ENCODE results near the gene CRPPA.
"Not testable (repeated sequence)": the region's sequence is repeated elsewhere in the genome, so short reads cannot be mapped to it uniquely, and the experiment has no call there.

CRPPA gene

DNA sequence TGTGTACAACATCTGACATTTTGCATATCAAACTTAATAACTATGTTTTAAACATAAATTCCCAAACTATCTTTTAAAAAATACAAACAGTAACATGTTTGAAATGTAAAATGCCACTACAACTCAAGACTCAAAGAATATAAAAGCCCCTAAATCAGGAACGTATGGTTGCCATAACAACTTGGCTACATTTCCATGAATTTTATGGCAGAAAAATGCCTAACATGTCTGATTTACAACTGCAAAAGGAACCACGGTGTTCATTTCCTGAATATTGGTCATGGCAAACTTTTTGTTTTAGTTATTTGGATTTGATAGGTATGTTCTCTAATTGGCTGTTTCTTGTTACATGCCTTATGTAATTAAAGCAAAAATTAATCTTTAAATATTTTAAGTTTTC lies 42.2 kb upstream of the CRPPA start:
- Histone ChIP-seq H3K4me2 (ENCODE audit: insufficient read depth, low read length) (no peak overlapping the region), H3K9ac (ENCODE audit: low read depth, low read length) (no peak overlapping the region), H3K9me3 (ENCODE audit: insufficient read depth, low read length, severe bottlenecking) (no peaks in the 10 kb centered on the region), H3K4me3 (ENCODE audit: low read depth in 1 of 2, low read length in 2 of 2) (no peak overlapping the region), H3K79me2 (ENCODE audit: insufficient read depth, low read length) (no peaks in the 10 kb centered on the region), H3K36me3 (ENCODE audit: insufficient read depth, low read length) (no peaks in the 10 kb centered on the region), H3K4me1 (ENCODE audit: insufficient read depth, low read length) (no peaks in the 10 kb centered on the region), H3K27ac (ENCODE audit: low read length) (no peak overlapping the region), H4K20me1 (ENCODE audit: insufficient read depth, low read length) (no peaks in the 10 kb centered on the region; the same call in 1 of the 2 replicates), H2AFZ (ENCODE audit: low read depth, low read length) (no peak overlapping the region), H3K27me3 (ENCODE audit: insufficient read depth, low read length, poor library complexity) (no peaks in the 10 kb centered on the region)
- no peak for TF ChIP-seq EZH2 (IDR thresholded peaks at IDR 0.05; ENCODE audit: borderline replicate concordance, low read depth, low read length, severe bottlenecking)
- TF ChIP-seq, protein P1, sequence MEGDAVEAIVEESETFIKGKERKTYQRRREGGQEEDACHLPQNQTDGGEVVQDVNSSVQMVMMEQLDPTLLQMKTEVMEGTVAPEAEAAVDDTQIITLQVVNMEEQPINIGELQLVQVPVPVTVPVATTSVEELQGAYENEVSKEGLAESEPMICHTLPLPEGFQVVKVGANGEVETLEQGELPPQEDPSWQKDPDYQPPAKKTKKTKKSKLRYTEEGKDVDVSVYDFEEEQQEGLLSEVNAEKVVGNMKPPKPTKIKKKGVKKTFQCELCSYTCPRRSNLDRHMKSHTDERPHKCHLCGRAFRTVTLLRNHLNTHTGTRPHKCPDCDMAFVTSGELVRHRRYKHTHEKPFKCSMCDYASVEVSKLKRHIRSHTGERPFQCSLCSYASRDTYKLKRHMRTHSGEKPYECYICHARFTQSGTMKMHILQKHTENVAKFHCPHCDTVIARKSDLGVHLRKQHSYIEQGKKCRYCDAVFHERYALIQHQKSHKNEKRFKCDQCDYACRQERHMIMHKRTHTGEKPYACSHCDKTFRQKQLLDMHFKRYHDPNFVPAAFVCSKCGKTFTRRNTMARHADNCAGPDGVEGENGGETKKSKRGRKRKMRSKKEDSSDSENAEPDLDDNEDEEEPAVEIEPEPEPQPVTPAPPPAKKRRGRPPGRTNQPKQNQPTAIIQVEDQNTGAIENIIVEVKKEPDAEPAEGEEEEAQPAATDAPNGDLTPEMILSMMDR (IDR thresholded peaks at IDR 0.05; ENCODE audit: borderline replicate concordance, extremely low read depth, low read length, poor library complexity, severe bottlenecking) = no peak
- no peak for DNase-seq
- no peak for ATAC-seq (ENCODE audit: insufficient read depth, low read depth)

DNA sequence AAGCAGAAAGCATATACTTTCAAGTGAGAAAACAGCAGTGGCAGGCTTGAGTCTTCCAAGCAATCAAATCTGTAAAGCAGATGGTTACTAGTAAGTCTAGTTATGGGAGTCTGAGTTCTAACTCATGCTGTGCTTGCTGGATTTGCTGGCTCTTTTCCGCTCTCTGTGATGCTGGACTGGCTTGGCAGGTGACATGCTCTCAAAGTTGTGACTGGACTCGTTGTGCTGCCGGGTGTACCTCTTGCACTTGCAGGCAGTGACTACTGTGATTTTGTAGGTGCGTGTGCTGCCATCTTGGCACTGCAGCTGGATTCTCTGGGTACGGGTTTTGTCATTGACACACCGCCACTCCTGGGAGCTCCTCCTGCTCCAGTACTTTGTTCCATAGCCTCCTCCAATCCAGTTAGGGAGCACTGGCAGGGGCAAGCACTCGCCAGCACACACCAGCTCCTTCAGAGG lies 41.1 kb upstream of the CRPPA start:
- ATAC-seq (ENCODE audit: insufficient read depth, low read depth) = no peak
- Histone ChIP-seq H3K4me1 (ENCODE audit: insufficient read depth, low read length) (no peaks in the 10 kb centered on the region), H3K9me3 (ENCODE audit: insufficient read depth, low read length, severe bottlenecking) (no peaks in the 10 kb centered on the region), H4K20me1 (ENCODE audit: insufficient read depth, low read length) (no peaks in the 10 kb centered on the region; the same call in 1 of the 2 replicates), H3K36me3 (ENCODE audit: insufficient read depth, low read length) (no peaks in the 10 kb centered on the region), H3K27ac (ENCODE audit: low read length) (no peak overlapping the region), H3K79me2 (ENCODE audit: insufficient read depth, low read length) (no peaks in the 10 kb centered on the region), H3K9ac (ENCODE audit: low read depth, low read length) (no peak overlapping the region), H3K4me2 (ENCODE audit: insufficient read depth, low read length) (no peak overlapping the region), H3K27me3 (ENCODE audit: insufficient read depth, low read length, poor library complexity) (no peaks in the 10 kb centered on the region), H2AFZ (ENCODE audit: low read depth, low read length) (no peak overlapping the region), H3K4me3 (ENCODE audit: low read depth in 1 of 2, low read length in 2 of 2) (no peak overlapping the region)
- TF ChIP-seq EZH2 (IDR thresholded peaks at IDR 0.05; ENCODE audit: borderline replicate concordance, low read depth, low read length, severe bottlenecking) = no peak
- TF ChIP-seq, protein P1 (IDR thresholded peaks at IDR 0.05; ENCODE audit: borderline replicate concordance, extremely low read depth, low read length, poor library complexity, severe bottlenecking) = no peak
- no peak for DNase-seq

DNA sequence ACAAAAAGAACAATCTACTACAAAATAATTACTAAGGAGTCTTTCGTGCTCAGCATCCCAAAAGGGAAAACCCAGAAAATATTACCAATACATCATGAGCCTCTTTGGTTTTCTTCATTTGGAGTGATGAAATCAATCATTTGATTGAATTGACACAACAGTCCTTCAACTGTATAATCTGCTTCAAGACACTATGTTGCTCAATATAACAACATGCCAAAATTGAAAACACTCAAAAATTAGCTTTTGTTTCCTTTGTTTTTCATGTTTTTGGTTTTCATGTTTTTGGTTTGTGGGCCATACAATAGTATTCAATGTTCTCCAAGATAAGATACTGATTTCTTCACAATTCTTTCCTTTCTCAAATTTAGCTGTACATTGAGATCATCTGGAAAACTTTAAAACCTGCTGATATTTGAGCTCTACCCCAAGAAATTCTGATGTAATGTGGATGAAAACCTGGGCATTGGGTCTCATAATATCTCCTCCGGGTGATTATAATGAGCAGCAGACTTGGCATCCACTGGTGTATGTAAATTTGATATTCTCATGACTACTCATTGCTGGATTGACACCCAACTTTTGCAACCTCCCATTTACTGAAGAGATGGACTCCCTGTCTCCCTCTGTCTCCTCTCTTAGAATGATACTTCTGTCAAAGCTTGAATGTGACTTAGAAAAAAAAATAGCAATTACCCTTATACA lies 39.6 kb upstream of the CRPPA start:
- TF ChIP-seq, protein P1 (IDR thresholded peaks at IDR 0.05; ENCODE audit: borderline replicate concordance, extremely low read depth, low read length, poor library complexity, severe bottlenecking) = no peak
- no peak for TF ChIP-seq EZH2 (IDR thresholded peaks at IDR 0.05; ENCODE audit: borderline replicate concordance, low read depth, low read length, severe bottlenecking)
- H3K27ac ChIP-seq (ENCODE audit: low read length) = no peak overlapping the region
- no peaks in the 10 kb centered on the region for H3K36me3 ChIP-seq (ENCODE audit: insufficient read depth, low read length)
- H3K79me2 ChIP-seq (ENCODE audit: insufficient read depth, low read length) = no peaks in the 10 kb centered on the region
- H3K4me1 ChIP-seq (ENCODE audit: insufficient read depth, low read length) = no peaks in the 10 kb centered on the region
- H3K4me2 ChIP-seq (ENCODE audit: insufficient read depth, low read length) = no peak overlapping the region
- H3K27me3 ChIP-seq (ENCODE audit: insufficient read depth, low read length, poor library complexity) = no peaks in the 10 kb centered on the region
- no peak overlapping the region for H3K9ac ChIP-seq (ENCODE audit: low read depth, low read length)
- DNase-seq = no peak
- ATAC-seq (ENCODE audit: insufficient read depth, low read depth) = no peak
- H2AFZ ChIP-seq (ENCODE audit: low read depth, low read length) = no peak overlapping the region
- no peak overlapping the region for H3K4me3 ChIP-seq (ENCODE audit: low read depth in 1 of 2, low read length in 2 of 2)
- H4K20me1 ChIP-seq (ENCODE audit: insufficient read depth, low read length) = no peaks in the 10 kb centered on the region; the same call in 1 of the 2 replicates
- no peaks in the 10 kb centered on the region for H3K9me3 ChIP-seq (ENCODE audit: insufficient read depth, low read length, severe bottlenecking)

DNA sequence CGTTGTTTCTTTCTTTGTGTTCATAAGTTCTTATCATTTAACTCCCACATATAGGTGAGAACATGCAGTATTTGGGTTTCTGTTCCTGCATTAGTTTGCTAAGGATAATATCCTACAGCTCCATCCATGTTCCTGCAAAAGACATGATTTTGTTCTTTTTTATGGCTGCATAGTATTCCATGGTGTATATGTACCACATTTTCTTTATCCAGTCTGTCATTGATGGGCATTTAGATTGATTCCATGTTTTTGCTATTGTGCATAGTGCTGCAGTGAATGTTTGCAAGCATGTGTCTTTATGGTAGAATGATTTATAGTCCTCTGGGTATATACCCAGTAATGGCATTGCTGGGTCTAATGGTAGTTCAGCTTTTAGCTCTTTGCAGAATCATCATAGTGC lies 35.0 kb upstream of the CRPPA start:
- not testable (repeated sequence) for H3K27me3 ChIP-seq (ENCODE audit: insufficient read depth, low read length, poor library complexity); H4K20me1 ChIP-seq (ENCODE audit: insufficient read depth, low read length); H3K9ac ChIP-seq (ENCODE audit: low read depth, low read length); H3K4me3 ChIP-seq (ENCODE audit: low read depth in 1 of 2, low read length in 2 of 2); H3K4me2 ChIP-seq (ENCODE audit: insufficient read depth, low read length); H2AFZ ChIP-seq (ENCODE audit: low read depth, low read length); H3K79me2 ChIP-seq (ENCODE audit: insufficient read depth, low read length); H3K27ac ChIP-seq (ENCODE audit: low read length); H3K9me3 ChIP-seq (ENCODE audit: insufficient read depth, low read length, severe bottlenecking); DNase-seq; H3K36me3 ChIP-seq (ENCODE audit: insufficient read depth, low read length); ATAC-seq (ENCODE audit: insufficient read depth, low read depth); H3K4me1 ChIP-seq (ENCODE audit: insufficient read depth, low read length)

All from DND-41 (cell line).